ENCODE data around the gene KLF7. TPM values are rescaled to one million over a fixed set of nuclear protein-coding genes. Genes with fewer than 3 reads are reported as not detected.

Gene KLF7
- total RNA-seq, 1 experiment from 2014 or later, result 5.6 TPM

- H3K4me2 ChIP-seq (ENCODE audit: low read length), result no peak overlapping the region
- H3K79me2 ChIP-seq (ENCODE audit: low read length), result no peaks in the 10 kb centered on the region
- no peaks in the 10 kb centered on the region for H3K9me3 ChIP-seq (ENCODE audit: low read length)
- H3K27me3 ChIP-seq (ENCODE audit: low read length), result no peaks in the 10 kb centered on the region
- no peak overlapping the region for H3K27ac ChIP-seq (ENCODE audit: low read length)
- DNase-seq, result no peak
- CTCF ChIA-PET, result no interaction called here
- H3K9me2 ChIP-seq (replicated peaks; ENCODE audit: low read length), result no peaks in the 10 kb centered on the region
- BruUV-seq (replicated peaks), result no TSS peak
- intact Hi-C loops (cut with micrococcal nuclease), result no loop called here
- ATAC-seq, result no peak
- POLR2A ChIA-PET (ENCODE audit: unreplicated experiment), result no interaction called here
- no peaks in the 10 kb centered on the region for H3K4me1 ChIP-seq (ENCODE audit: insufficient read depth, low read length)
- no peak overlapping the region for H2AFZ ChIP-seq (ENCODE audit: low read length)
- no peaks in the 10 kb centered on the region for H3F3A ChIP-seq (ENCODE audit: low read length, unreplicated experiment)
- no peaks in the 10 kb centered on the region for H4K20me1 ChIP-seq (ENCODE audit: low read length)
- H3K9ac ChIP-seq (ENCODE audit: low read length), result no peak overlapping the region
- 0 out of 2 replicates have a peak, but pooled peaks cover 6% of the 10 kb centered on the region for H3K36me3 ChIP-seq (ENCODE audit: low read depth, low read length)
- no peak overlapping the region for H3K4me3 ChIP-seq (ENCODE audit: low read length)
- TF ChIP-seq, protein P1, sequence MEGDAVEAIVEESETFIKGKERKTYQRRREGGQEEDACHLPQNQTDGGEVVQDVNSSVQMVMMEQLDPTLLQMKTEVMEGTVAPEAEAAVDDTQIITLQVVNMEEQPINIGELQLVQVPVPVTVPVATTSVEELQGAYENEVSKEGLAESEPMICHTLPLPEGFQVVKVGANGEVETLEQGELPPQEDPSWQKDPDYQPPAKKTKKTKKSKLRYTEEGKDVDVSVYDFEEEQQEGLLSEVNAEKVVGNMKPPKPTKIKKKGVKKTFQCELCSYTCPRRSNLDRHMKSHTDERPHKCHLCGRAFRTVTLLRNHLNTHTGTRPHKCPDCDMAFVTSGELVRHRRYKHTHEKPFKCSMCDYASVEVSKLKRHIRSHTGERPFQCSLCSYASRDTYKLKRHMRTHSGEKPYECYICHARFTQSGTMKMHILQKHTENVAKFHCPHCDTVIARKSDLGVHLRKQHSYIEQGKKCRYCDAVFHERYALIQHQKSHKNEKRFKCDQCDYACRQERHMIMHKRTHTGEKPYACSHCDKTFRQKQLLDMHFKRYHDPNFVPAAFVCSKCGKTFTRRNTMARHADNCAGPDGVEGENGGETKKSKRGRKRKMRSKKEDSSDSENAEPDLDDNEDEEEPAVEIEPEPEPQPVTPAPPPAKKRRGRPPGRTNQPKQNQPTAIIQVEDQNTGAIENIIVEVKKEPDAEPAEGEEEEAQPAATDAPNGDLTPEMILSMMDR (conservative IDR thresholded peaks at IDR 0.05; ENCODE audit: low read depth, low read length), result no peak
- no peak for TF ChIP-seq EZH2phosphoT487 (IDR thresholded peaks at IDR 0.05; ENCODE audit: borderline replicate concordance, low read length)
- TF ChIP-seq EZH2 (IDR thresholded peaks at IDR 0.05; ENCODE audit: low read length, unreplicated experiment), result no peak
Observed at GRCh38 chr2:207110310-207110709, 55.4 kb downstream of the KLF7 start.

DNA sequence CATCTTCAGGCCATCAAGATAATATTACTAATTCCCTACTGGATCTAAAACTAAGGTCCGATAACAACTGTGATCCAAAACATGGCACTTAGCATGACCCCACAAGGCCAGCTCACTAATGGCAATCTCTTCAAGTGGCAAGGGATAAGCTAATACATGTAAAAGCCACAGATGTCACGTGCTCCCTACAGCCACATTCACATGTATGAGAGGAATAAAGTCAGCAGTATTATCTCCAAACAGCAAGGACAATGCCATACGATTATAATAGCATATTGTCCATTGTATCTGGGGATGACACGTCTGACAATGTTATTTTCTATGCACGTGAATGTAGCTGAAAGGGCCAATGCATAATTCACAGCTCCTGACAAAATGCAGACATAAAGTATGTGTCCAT, 56.0 kb downstream of the KLF7 start:
- intact Hi-C loops (cut with micrococcal nuclease), result no loop called here
- Histone ChIP-seq H3K27me3 (ENCODE audit: low read length) (no peaks in the 10 kb centered on the region), H3K4me1 (ENCODE audit: insufficient read depth, low read length) (no peaks in the 10 kb centered on the region), H3K36me3 (ENCODE audit: low read depth, low read length) (0 out of 2 replicates have a peak, but pooled peaks cover 6% of the 10 kb centered on the region), H3K4me2 (ENCODE audit: low read length) (no peak overlapping the region), H3F3A (ENCODE audit: low read length, unreplicated experiment) (no peaks in the 10 kb centered on the region), H4K20me1 (ENCODE audit: low read length) (no peaks in the 10 kb centered on the region), H2AFZ (ENCODE audit: low read length) (no peak overlapping the region), H3K9me2 (replicated peaks; ENCODE audit: low read length) (no peaks in the 10 kb centered on the region), H3K9ac (ENCODE audit: low read length) (no peak overlapping the region), H3K27ac (ENCODE audit: low read length) (no peak overlapping the region), H3K9me3 (ENCODE audit: low read length) (no peaks in the 10 kb centered on the region), H3K4me3 (ENCODE audit: low read length) (no peak overlapping the region), H3K79me2 (ENCODE audit: low read length) (no peaks in the 10 kb centered on the region)
- TF ChIP-seq EZH2phosphoT487 (IDR thresholded peaks at IDR 0.05; ENCODE audit: borderline replicate concordance, low read length), result no peak
- TF ChIP-seq EZH2 (IDR thresholded peaks at IDR 0.05; ENCODE audit: low read length, unreplicated experiment), result no peak
- TF ChIP-seq, protein P1 (conservative IDR thresholded peaks at IDR 0.05; ENCODE audit: low read depth, low read length), result no peak
- CTCF ChIA-PET, result interaction anchor here (0.6 kb wide), 1 partner anchor 34 kb away, joined by 3 read pairs; no protein-coding TSS in a partner anchor
- ATAC-seq, result no peak
- BruUV-seq (replicated peaks), result no TSS peak
- DNase-seq, result no peak
- POLR2A ChIA-PET (ENCODE audit: unreplicated experiment), result interaction anchor here (0.6 kb wide), 1 partner anchor 10 kb away, joined by 3 read pairs; no protein-coding TSS in a partner anchor

- no peak for ATAC-seq
- H3K4me1 ChIP-seq (ENCODE audit: insufficient read depth, low read length), result no peaks in the 10 kb centered on the region
- CTCF ChIA-PET, result no interaction called here
- H3K9me2 ChIP-seq (replicated peaks; ENCODE audit: low read length), result no peaks in the 10 kb centered on the region
- H3K79me2 ChIP-seq (ENCODE audit: low read length), result no peaks in the 10 kb centered on the region
- no peak overlapping the region for H3K9ac ChIP-seq (ENCODE audit: low read length)
- intact Hi-C loops (cut with micrococcal nuclease), result no loop called here
- H3K27me3 ChIP-seq (ENCODE audit: low read length), result no peaks in the 10 kb centered on the region
- TF ChIP-seq, protein P1 (conservative IDR thresholded peaks at IDR 0.05; ENCODE audit: low read depth, low read length), result no peak
- TF ChIP-seq EZH2 (IDR thresholded peaks at IDR 0.05; ENCODE audit: low read length, unreplicated experiment), result no peak
- TF ChIP-seq EZH2phosphoT487 (IDR thresholded peaks at IDR 0.05; ENCODE audit: borderline replicate concordance, low read length), result no peak
- no peak overlapping the region for H3K27ac ChIP-seq (ENCODE audit: low read length)
- DNase-seq, result no peak
- POLR2A ChIA-PET (ENCODE audit: unreplicated experiment), result no interaction called here
- H3K9me3 ChIP-seq (ENCODE audit: low read length), result no peaks in the 10 kb centered on the region
- BruUV-seq (replicated peaks), result no TSS peak
- no peak overlapping the region for H2AFZ ChIP-seq (ENCODE audit: low read length)
- H3K4me2 ChIP-seq (ENCODE audit: low read length), result no peak overlapping the region
- no peaks in the 10 kb centered on the region for H3F3A ChIP-seq (ENCODE audit: low read length, unreplicated experiment)
- H4K20me1 ChIP-seq (ENCODE audit: low read length), result no peaks in the 10 kb centered on the region
- 0 out of 2 replicates have a peak, but pooled peaks cover 6% of the 10 kb centered on the region for H3K36me3 ChIP-seq (ENCODE audit: low read depth, low read length)
- H3K4me3 ChIP-seq (ENCODE audit: low read length), result no peak overlapping the region
Observed at GRCh38 chr2:207108440-207108839, 57.3 kb downstream of the KLF7 start.

Measured in PC-3 (cell line).